ENCODE data around the gene HPF1.

- TF ChIP-seq NFE2 (CRISPR knock-in tag; IDR thresholded peaks at IDR 0.05) (no peak), CTCF (CRISPR knock-in tag; IDR thresholded peaks at IDR 0.05) (no peak), ZNF24 (IDR thresholded peaks at IDR 0.05) (no peak), MAFK (conservative IDR thresholded peaks at IDR 0.05 in 1 of 2, IDR thresholded peaks at IDR 0.05 in 1 of 2; ENCODE audit: low read length in 2 of 2) (no peak), CHD4 (IDR thresholded peaks at IDR 0.05; ENCODE audit: borderline replicate concordance, low read length) (no peak), RAD51 (IDR thresholded peaks at IDR 0.05; ENCODE audit: borderline replicate concordance) (no peak)
Measured at GRCh38 chr4:169744601-169745000, 13.1 kb downstream of the HPF1 start.

Data from HepG2 (cell line).